Neuronal stem cell (in vitro differentiated cells): Measurements from ENCODE around the gene USP17L18.
"Not testable (repeated sequence)": the region's sequence is repeated elsewhere in the genome, so short reads cannot be mapped to it uniquely, and the experiment has no call there.

ENCODE experiments used
- DNase-seq: peaks from one replicate; pipeline ENCODE4 v3.0.0-alpha.2; 2013; ENCODE audit warnings: low spot score
- H2AFZ ChIP-seq: one replicate; pipeline ENCODE4 v1.6.1; 2013; ENCODE audit warnings: mild to moderate bottlenecking, low read length, inconsistent platforms
- H2AK5ac ChIP-seq: 2 replicates; pipeline ENCODE4 v1.6.1; 2013; ENCODE audit warnings: low read depth, mild to moderate bottlenecking, inconsistent platforms, low read length, moderate library complexity, mixed read lengths
- H2BK120ac ChIP-seq: 2 replicates; pipeline ENCODE4 v1.6.1; 2013; ENCODE audit warnings: low read depth, mild to moderate bottlenecking, inconsistent platforms, low read length, moderate library complexity, mixed read lengths
- H2BK12ac ChIP-seq: one replicate; pipeline ENCODE4 v1.6.1; 2013; ENCODE audit warnings: low read length, inconsistent platforms
- H2BK15ac ChIP-seq: 2 replicates; pipeline ENCODE4 v1.6.1; 2013; ENCODE audit warnings: mild to moderate bottlenecking, low read length, inconsistent platforms, mixed read lengths
- H2BK5ac ChIP-seq: one replicate; pipeline ENCODE4 v1.6.1; 2013; ENCODE audit warnings: inconsistent platforms, mild to moderate bottlenecking, low read length, moderate library complexity
- H3K14ac ChIP-seq: one replicate; pipeline ENCODE4 v1.6.1; 2013; ENCODE audit warnings: low read length, inconsistent platforms
- H3K18ac ChIP-seq: 2 replicates; pipeline ENCODE4 v1.6.1; 2013; ENCODE audit warnings: low read length, inconsistent platforms
- H3K23ac ChIP-seq: 2 replicates; pipeline ENCODE4 v1.6.1; 2013; ENCODE audit warnings: low read depth, mild to moderate bottlenecking, mixed read lengths, low read length, inconsistent platforms; ENCODE audit not compliant: poor library complexity
- H3K27ac ChIP-seq: replicated peaks from 3 replicates; pipeline ENCODE4 v1.5.1; 2013; ENCODE audit warnings: low read length, inconsistent platforms
- H3K27me3 ChIP-seq, 3 experiments: 2 replicates each; pipeline ENCODE4 v1.6.1; 2013; ENCODE audit warnings: low read length in 3 of 3, mild to moderate bottlenecking in 2 of 3, inconsistent platforms in 1 of 3, low read depth in 1 of 3, mixed read lengths in 1 of 3, moderate library complexity in 1 of 3; ENCODE audit not compliant: control insufficient read depth in 3 of 3, insufficient read depth in 3 of 3
- H3K36me3 ChIP-seq, 2 donors: replicated peaks in 1 of 2; 2 replicates each; pipeline ENCODE4 v1.6.1; 2013; ENCODE audit warnings: low read length in 2 of 2; ENCODE audit not compliant: control insufficient read depth in 2 of 2, insufficient read depth in 2 of 2
- H3K4ac ChIP-seq: 2 replicates; pipeline ENCODE4 v1.6.1; 2013; ENCODE audit warnings: inconsistent platforms, mild to moderate bottlenecking, low read length, moderate library complexity
- H3K4me1 ChIP-seq, 2 donors: 1 replicate in 1 of 2; 2 replicates in 1 of 2; pipeline ENCODE4 v1.6.1; 2013; ENCODE audit warnings: low read length in 2 of 2, low read depth in 1 of 2; ENCODE audit not compliant: control insufficient read depth in 2 of 2, insufficient read depth in 1 of 2
- H3K4me2 ChIP-seq: one replicate; pipeline ENCODE4 v1.6.1; 2013; ENCODE audit warnings: mild to moderate bottlenecking, low read length, inconsistent platforms; ENCODE audit not compliant: insufficient read depth, poor library complexity, severe bottlenecking
- H3K4me3 ChIP-seq, 2 donors: 2 replicates each; pipeline ENCODE4 v1.5.1; 2013; ENCODE audit warnings: low read length in 2 of 2, mild to moderate bottlenecking in 2 of 2, inconsistent platforms in 1 of 2, moderate library complexity in 1 of 2
- H3K79me1 ChIP-seq: one replicate; pipeline ENCODE4 v1.6.1; 2013; ENCODE audit warnings: low read depth, mild to moderate bottlenecking, inconsistent platforms, low read length, moderate library complexity
- H3K9ac ChIP-seq: one replicate; pipeline ENCODE4 v1.6.1; 2013; ENCODE audit warnings: mild to moderate bottlenecking, low read depth, low read length, inconsistent platforms; ENCODE audit not compliant: poor library complexity
- H3K9me3 ChIP-seq, 2 donors: replicated peaks in 1 of 2; 2 replicates each; pipeline versions ENCODE3 to v1.6.1; 2013; ENCODE audit warnings: low read length in 2 of 2, mild to moderate bottlenecking in 2 of 2, inconsistent platforms in 1 of 2, low read depth in 1 of 2, mixed read lengths in 1 of 2, moderate library complexity in 1 of 2; ENCODE audit not compliant: control insufficient read depth in 2 of 2, insufficient read depth in 1 of 2
- H4K8ac ChIP-seq: one replicate; pipeline ENCODE4 v1.6.1; 2013; ENCODE audit warnings: low read depth, mild to moderate bottlenecking, inconsistent platforms, low read length, moderate library complexity
- H4K91ac ChIP-seq: one replicate; pipeline ENCODE4 v1.6.1; 2013; ENCODE audit warnings: low read length, low read depth, mild to moderate bottlenecking, inconsistent platforms; ENCODE audit not compliant: poor library complexity
- WGBS, 2 donors: extraction: QIAGEN DNeasy Blood & Tissue Kit; methylation state at CpG; one replicate each; pipeline ENCODE4 v1.1.7; 2013; ENCODE audit warnings: missing lambda C conversion rate in 2 of 2, mixed read lengths in 1 of 2; ENCODE audit not compliant: insufficient read length in 2 of 2, insufficient replicate concordance in 1 of 2; ENCODE audit errors: extremely low coverage in 2 of 2; 5-methylcytosine and 5-hydroxymethylcytosine counted together

USP17L18 gene

DNA sequence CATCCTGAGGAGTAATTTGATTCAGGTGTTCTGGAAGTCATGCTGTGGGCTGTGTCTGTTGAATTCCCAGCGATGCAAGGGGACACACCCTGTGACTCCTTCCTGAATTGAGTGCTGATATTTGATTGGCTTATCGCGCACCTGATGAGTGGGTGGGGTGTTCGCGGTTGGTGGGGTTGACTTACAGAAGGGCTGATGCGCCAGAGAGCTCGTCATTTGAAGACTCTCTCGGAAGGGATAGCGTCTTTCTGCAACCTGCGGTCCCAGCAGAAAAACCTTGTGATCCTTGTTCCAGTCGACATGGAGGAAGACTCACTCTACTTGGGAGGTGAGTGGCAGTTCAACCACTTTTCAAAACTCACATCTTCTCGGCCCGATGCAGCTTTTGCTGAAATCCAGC, 14.1 kb downstream of the USP17L18 start, which contains the start of gene USP17L21:
Gene USP17L21 (plus strand): TSS at position 301 of the 400 bp plus-strand sequence. CDS start 0 bp downstream, at position 301.
- H2BK5ac ChIP-seq, H3K4me3 ChIP-seq, H4K8ac ChIP-seq, H2AK5ac ChIP-seq, H3K14ac ChIP-seq, H3K36me3 ChIP-seq, H3K9me3 ChIP-seq, H3K4me2 ChIP-seq, H2BK120ac ChIP-seq, H3K4ac ChIP-seq, H3K27ac ChIP-seq, DNase-seq, H3K4me1 ChIP-seq, H2BK15ac ChIP-seq, H3K79me1 ChIP-seq, H3K27me3 ChIP-seq, H3K23ac ChIP-seq, H3K18ac ChIP-seq, H3K9ac ChIP-seq, H2BK12ac ChIP-seq, H4K91ac ChIP-seq, H2AFZ ChIP-seq: not testable (repeated sequence)
- WGBS, 2 donors: no CpG with 5 or more reads among the region's 13 CpGs

DNA sequence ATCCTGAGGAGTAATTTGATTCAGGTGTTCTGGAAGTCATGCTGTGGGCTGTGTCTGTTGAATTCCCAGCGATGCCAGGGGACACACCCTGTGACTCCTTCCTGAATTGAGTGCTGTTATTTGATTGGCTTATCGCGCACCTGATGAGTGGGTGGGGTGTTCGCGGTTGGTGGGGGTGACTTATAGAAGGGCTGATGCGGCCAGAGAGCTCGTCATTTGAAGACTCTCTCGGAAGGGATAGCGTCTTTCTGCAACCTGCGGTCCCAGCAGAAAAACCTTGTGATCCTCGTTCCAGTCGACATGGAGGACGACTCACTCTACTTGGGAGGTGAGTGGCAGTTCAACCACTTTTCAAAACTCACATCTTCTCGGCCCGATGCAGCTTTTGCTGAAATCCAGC, 18.9 kb downstream of the USP17L18 start, which contains the start of gene USP17L22:
Gene USP17L22 (plus strand): TSS at position 301 of the 400 bp plus-strand sequence. CDS start 0 bp downstream, at position 301.
- H2BK12ac ChIP-seq, H3K4ac ChIP-seq, H3K23ac ChIP-seq, H3K9ac ChIP-seq, H3K27me3 ChIP-seq, H3K14ac ChIP-seq, H3K27ac ChIP-seq, H3K9me3 ChIP-seq, H3K4me1 ChIP-seq, H2BK5ac ChIP-seq, DNase-seq, H3K79me1 ChIP-seq, H2BK15ac ChIP-seq, H3K18ac ChIP-seq, H4K91ac ChIP-seq, H2AK5ac ChIP-seq, H3K4me2 ChIP-seq, H3K36me3 ChIP-seq, H4K8ac ChIP-seq, H2BK120ac ChIP-seq, H3K4me3 ChIP-seq, H2AFZ ChIP-seq: not testable (repeated sequence)
- no CpG with 5 or more reads among the region's 15 CpGs for WGBS, 2 donors

DNA sequence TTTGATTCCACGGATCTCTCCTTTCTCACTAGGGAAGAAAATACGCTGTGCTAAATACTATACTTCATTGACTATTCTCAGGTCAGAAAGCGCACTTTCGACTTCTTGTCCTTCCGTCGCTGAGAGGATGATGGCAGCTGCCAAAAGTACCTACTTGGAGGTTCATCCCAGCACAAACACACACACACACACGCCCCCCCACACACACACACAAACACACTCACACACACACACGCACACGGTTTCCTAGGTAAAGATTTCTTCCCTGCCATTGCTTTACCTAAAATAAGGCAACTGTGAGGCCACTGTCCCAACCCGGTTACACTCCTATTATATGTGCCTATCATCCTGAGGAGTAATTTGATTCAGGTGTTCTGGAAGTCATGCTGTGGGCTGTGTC, 23.3 kb downstream of the USP17L18 start:
- not testable (repeated sequence) for H3K36me3 ChIP-seq, H3K23ac ChIP-seq, H3K27ac ChIP-seq, H2BK15ac ChIP-seq, H3K79me1 ChIP-seq, H4K8ac ChIP-seq, H3K9ac ChIP-seq, H3K4me3 ChIP-seq, H3K9me3 ChIP-seq, H3K4me1 ChIP-seq, H2BK5ac ChIP-seq, H3K14ac ChIP-seq, DNase-seq, H2BK120ac ChIP-seq, H4K91ac ChIP-seq, H2AK5ac ChIP-seq, H3K4me2 ChIP-seq, H2BK12ac ChIP-seq, H2AFZ ChIP-seq, H3K4ac ChIP-seq, H3K18ac ChIP-seq, H3K27me3 ChIP-seq
- 100% methylated on average over 2 of the region's 10 CpGs; no CpG with 5 or more reads in 1 of the 2 donors for WGBS, 2 donors
